GM12872 (cell line): ENCODE data around the gene ABCC4.
A peak's percentile ranks its signal among the peaks of the same experiment; 100 is the strongest.

Experiments used
- CTCF ChIP-seq: IDR thresholded peaks from 3 replicates; pipeline ENCODE4 v1.5.1; 2011; ENCODE audit warnings: low read depth, mild to moderate bottlenecking, low read length, moderate library complexity; ENCODE audit not compliant: insufficient read depth

ABCC4 gene

GRCh38 chr13:95296326-95296925 lies 4.8 kb downstream of the ABCC4 start:
- peak; percentile 83 for TF ChIP-seq CTCF

GRCh38 chr13:95295026-95295425 lies 6.2 kb downstream of the ABCC4 start:
- no peak for TF ChIP-seq CTCF

GRCh38 chr13:95292622-95293021 lies 8.6 kb downstream of the ABCC4 start:
- no peak for TF ChIP-seq CTCF

- TF ChIP-seq CTCF, result no peak
Observed at GRCh38 chr13:95289020-95289444, 12.2 kb downstream of the ABCC4 start.

GRCh38 chr13:95284436-95284835 lies 16.8 kb downstream of the ABCC4 start:
- no peak for TF ChIP-seq CTCF

- no peak for TF ChIP-seq CTCF
Observed at GRCh38 chr13:95279016-95279415, 22.2 kb downstream of the ABCC4 start.

GRCh38 chr13:95276037-95276505 lies 25.2 kb downstream of the ABCC4 start:
- TF ChIP-seq CTCF, result no peak
